OCI-LY3 (cell line): Measurements from ENCODE around the gene ZMYND11.

Source experiments
- H2AFZ ChIP-seq: fragments of 200-600, 300-600 bp; shearing (Covaris generic); 2 replicates; pipeline ENCODE4 v1.6.0; 2014; ENCODE audit warnings: antibody characterized with exemption, low read depth, low read length
- H3K27ac ChIP-seq: fragments of 200-600, 300-600 bp; sonication (generic); 2 replicates; pipeline ENCODE4 v1.5.1; 2014; ENCODE audit warnings: mild to moderate bottlenecking, low read length, moderate library complexity, mixed read lengths
- H3K27me3 ChIP-seq: fragments of 200-600, 300-600 bp; sonication (generic); 2 replicates; pipeline ENCODE4 v1.6.1; 2014; ENCODE audit warnings: low read depth, low read length, mixed read lengths
- H3K36me3 ChIP-seq: fragments of 200-600, 300-600 bp; sonication (generic); replicated peaks from 2 replicates; pipeline ENCODE3; 2014; ENCODE audit warnings: low read depth, low read length, mixed read lengths
- H3K4me1 ChIP-seq: fragments of 300-600, 200-600 bp; sonication (generic); 2 replicates; pipeline ENCODE4 v1.6.1; 2014; ENCODE audit warnings: low read length, mixed read lengths
- H3K4me2 ChIP-seq: fragments of 200-600, 300-600 bp; sonication (generic); 2 replicates; pipeline ENCODE4 v1.6.1; 2014; ENCODE audit warnings: low read length, mixed read lengths
- H3K4me3 ChIP-seq: fragments of 300-600, 200-600 bp; sonication (generic); 2 replicates; pipeline ENCODE4 v1.5.1; 2014; ENCODE audit warnings: antibody characterized with exemption, mild to moderate bottlenecking, low read length, moderate library complexity
- H3K79me2 ChIP-seq: fragments of 300-600, 200-600 bp; shearing (Covaris generic); 2 replicates; pipeline ENCODE4 v1.6.1; 2014; ENCODE audit warnings: mild to moderate bottlenecking, low read length, mixed read lengths
- H3K9ac ChIP-seq: fragments of 300-600, 200-600 bp; shearing (Covaris generic); 2 replicates; pipeline ENCODE4 v1.6.0; 2014; ENCODE audit warnings: mild to moderate bottlenecking, low read length, moderate library complexity
- H3K9me3 ChIP-seq: fragments of 200-600, 300-600 bp; shearing (Covaris generic); 2 replicates; pipeline ENCODE4 v1.6.1; 2014; ENCODE audit warnings: low read length, mixed read lengths; ENCODE audit not compliant: insufficient read depth
- H4K20me1 ChIP-seq: fragments of 200-600, 300-600 bp; sonication (generic); 2 replicates; pipeline ENCODE4 v1.6.1; 2016; ENCODE audit warnings: low read length, mixed read lengths; ENCODE audit not compliant: insufficient read depth
- CTCF ChIP-seq: fragments of 200-600, 300-600 bp; sonication (generic); IDR thresholded peaks from 2 replicates; pipeline ENCODE4 v1.5.1; 2014; ENCODE audit warnings: antibody characterized with exemption, low read length, low read depth
- EZH2phosphoT487 ChIP-seq: fragments of 200-600 bp; shearing (Covaris generic); IDR thresholded peaks from 2 replicates; pipeline ENCODE4 v1.6.1; 2018; ENCODE audit warnings: antibody characterized with exemption, mixed run types, low read depth

Gene ZMYND11

GRCh38 chr10:92846-93245 is 42.4 kb upstream of the ZMYND11 start:
- Histone ChIP-seq H3K27me3 (no peaks in the 10 kb centered on the region), H3K4me1 (no peaks in the 10 kb centered on the region), H2AFZ (no peak overlapping the region), H3K4me3 (no peak overlapping the region), H3K79me2 (no peaks in the 10 kb centered on the region), H3K36me3 (no peaks in the 10 kb centered on the region), H3K27ac (no peak overlapping the region), H4K20me1 (no peaks in the 10 kb centered on the region), H3K9me3 (no peaks in the 10 kb centered on the region; the same call in 1 of the 2 replicates), H3K4me2 (no peak overlapping the region), H3K9ac (no peak overlapping the region)
- TF ChIP-seq CTCF (no peak), EZH2phosphoT487 (no peak)

GRCh38 chr10:94613-95012 is 40.6 kb upstream of the ZMYND11 start:
- no peaks in the 10 kb centered on the region for H3K27me3 ChIP-seq
- no peak overlapping the region for H3K4me2 ChIP-seq
- H2AFZ ChIP-seq = no peak overlapping the region
- H3K9me3 ChIP-seq = no peaks in the 10 kb centered on the region; the same call in 1 of the 2 replicates
- no peaks in the 10 kb centered on the region for H4K20me1 ChIP-seq
- no peaks in the 10 kb centered on the region for H3K79me2 ChIP-seq
- no peak for TF ChIP-seq EZH2phosphoT487
- no peak for TF ChIP-seq CTCF
- H3K4me3 ChIP-seq = no peak overlapping the region
- H3K9ac ChIP-seq = no peak overlapping the region
- no peaks in the 10 kb centered on the region for H3K4me1 ChIP-seq
- no peak overlapping the region for H3K27ac ChIP-seq
- H3K36me3 ChIP-seq = no peaks in the 10 kb centered on the region

GRCh38 chr10:95356-96115 is 39.7 kb upstream of the ZMYND11 start:
- H3K36me3 ChIP-seq = no peaks in the 10 kb centered on the region
- no peak overlapping the region for H3K4me2 ChIP-seq
- H3K9me3 ChIP-seq = no peaks in the 10 kb centered on the region; the same call in 1 of the 2 replicates
- H3K27ac ChIP-seq = no peak overlapping the region
- no peak overlapping the region for H3K9ac ChIP-seq
- TF ChIP-seq CTCF (no peak), EZH2phosphoT487 (no peak)
- H4K20me1 ChIP-seq = no peaks in the 10 kb centered on the region
- no peaks in the 10 kb centered on the region for H3K79me2 ChIP-seq
- H3K4me1 ChIP-seq = no peaks in the 10 kb centered on the region
- no peak overlapping the region for H3K4me3 ChIP-seq
- no peaks in the 10 kb centered on the region for H3K27me3 ChIP-seq
- no peak overlapping the region for H2AFZ ChIP-seq

GRCh38 chr10:96466-96865 is 38.8 kb upstream of the ZMYND11 start:
- no peak overlapping the region for H3K9ac ChIP-seq
- no peak overlapping the region for H3K4me2 ChIP-seq
- H3K27ac ChIP-seq = no peak overlapping the region
- no peaks in the 10 kb centered on the region for H3K79me2 ChIP-seq
- TF ChIP-seq EZH2phosphoT487 (no peak), CTCF (no peak)
- H3K4me3 ChIP-seq = no peak overlapping the region
- H3K36me3 ChIP-seq = no peaks in the 10 kb centered on the region
- no peaks in the 10 kb centered on the region for H3K27me3 ChIP-seq
- no peaks in the 10 kb centered on the region for H3K4me1 ChIP-seq
- no peak overlapping the region for H2AFZ ChIP-seq
- H4K20me1 ChIP-seq = no peaks in the 10 kb centered on the region
- no peaks in the 10 kb centered on the region; the same call in 1 of the 2 replicates for H3K9me3 ChIP-seq
